ENCODE measurements around the gene PAK6. TPM values are rescaled to one million over a fixed set of nuclear protein-coding genes. Genes with fewer than 3 reads are reported as not detected.

PAK6 gene
- total RNA-seq, 4 donors from 2014 or later = 0.72 to 1.5 TPM; not detected in 2

- no peak for TF ChIP-seq CTCF (IDR thresholded peaks at IDR 0.05)
- ATAC-seq (ENCODE audit: low FRiP score) = no peak
- DNase-seq (ENCODE audit: low spot score) = no peak
These were observed 86.3 kb downstream of the PAK6 start for GRCh38 chr15:40325188-40325587.

DNA sequence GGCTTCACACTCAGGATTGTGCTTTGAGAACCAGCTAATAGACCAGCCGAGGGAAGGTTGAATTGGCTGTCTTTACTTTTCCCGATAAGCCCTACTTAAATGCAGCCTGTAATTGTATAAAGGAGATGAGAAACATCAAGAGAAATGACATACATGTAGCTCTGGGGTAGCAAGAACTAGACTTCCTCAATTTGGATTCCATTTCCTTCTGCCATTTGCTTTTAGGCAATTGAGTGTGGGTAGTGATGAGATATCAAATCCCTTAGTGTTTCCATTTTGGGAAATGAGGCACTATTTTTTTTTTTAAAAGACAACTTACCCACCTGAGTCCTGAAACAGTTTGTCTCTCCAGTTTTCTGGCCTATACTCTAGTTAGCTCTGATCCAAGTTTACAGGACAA is 86.8 kb downstream of the PAK6 start:
- no peak for ATAC-seq (ENCODE audit: low FRiP score)
- no peak for DNase-seq (ENCODE audit: low spot score)
- no peak for TF ChIP-seq CTCF (IDR thresholded peaks at IDR 0.05)

Other genes starting within 250 kb of the PAK6 start
- gene SRP14, start 199.9 kb upstream of the PAK6 start, total RNA-seq = 100 to 1,000 TPM; 276 to 299 (median 286) TPM
- gene BMF, start 130.2 kb upstream of the PAK6 start, total RNA-seq = 1 to 10 TPM; 3.7 to 7.7 (median 5.3) TPM
- gene BUB1B, start 78.0 kb upstream of the PAK6 start, total RNA-seq = 1 to 10 TPM in 2 of 4 donors, under 1 TPM in 2; 0.37 to 7.4 (median 1.5) TPM
- not detected for gene ANKRD63, start 44.0 kb downstream of the PAK6 start, total RNA-seq
- 10 to 100 TPM; 12.0 to 35.1 (median 25.0) TPM for gene PLCB2, start 68.9 kb downstream of the PAK6 start, total RNA-seq
- gene INAFM2, start 84.6 kb downstream of the PAK6 start, total RNA-seq = 10 to 100 TPM in 3 of 4 donors, 1 to 10 TPM in 1; 9.1 to 17.5 (median 12.2) TPM
- 1 to 10 TPM; 1.1 to 7.4 (median 4.5) TPM for gene CCDC9B, start 101.9 kb downstream of the PAK6 start, total RNA-seq
- not detected for gene PHGR1, start 112.0 kb downstream of the PAK6 start, total RNA-seq
- gene DISP2, start 119.2 kb downstream of the PAK6 start, total RNA-seq = 1 to 10 TPM in 1 of 4 donors, under 1 TPM in 3; under 0.01 to 1.1 (median 0.12) TPM
- gene KNSTRN, start 143.7 kb downstream of the PAK6 start, total RNA-seq = 10 to 100 TPM in 2 of 4 donors, 1 to 10 TPM in 2; 5.8 to 16.0 (median 11.9) TPM
- gene IVD, start 166.7 kb downstream of the PAK6 start, total RNA-seq = 10 to 100 TPM; 45.0 to 63.5 (median 54.2) TPM
- 10 to 100 TPM in 3 of 4 donors, 1 to 10 TPM in 1; 9.7 to 17.4 (median 11.4) TPM for gene BAHD1, start 201.9 kb downstream of the PAK6 start, total RNA-seq
- gene CHST14, start 231.9 kb downstream of the PAK6 start, total RNA-seq = 10 to 100 TPM in 3 of 4 donors, 1 to 10 TPM in 1; 6.6 to 17.8 (median 10.1) TPM

Data from omental fat pad (tissue), 4 donors.